Naive thymus-derived CD8-positive, alpha-beta T cell (primary cell): ENCODE data around the gene LARP4. TPM values are rescaled to one million over a fixed set of nuclear protein-coding genes. Genes with fewer than 3 reads are reported as not detected.
"Not testable (repeated sequence)": the region's sequence is repeated elsewhere in the genome, so short reads cannot be mapped to it uniquely, and the experiment has no call there.

ENCODE experiments used
- ATAC-seq, 2 donors: fragments of 150-1000 bp; cut with Tn5 transposase in 1 of 2; sonication (Bioruptor Pico), chemical (Tn5 transposase) in 1 of 2; 1 replicate in 1 of 2; 2 replicates in 1 of 2; pipeline ENCODE4 v1.10.0; 2021; ENCODE audit warnings: mild to moderate bottlenecking in 2 of 2, moderate library complexity in 2 of 2
- POLR2A ChIA-PET: fragments of 350-600 bp; sonication (Branson Sonifier 250); formaldehyde crosslinking; loops from one replicate; lab custom pipeline; 2021; ENCODE audit warnings: antibody characterized with exemption; lab: Charles Lee
- DNase-seq, 10 donors: peaks; one replicate each; pipeline versions ENCODE4 v3.0.0 to v3.0.0-alpha.2; 2020 to 2022
- H3K27ac Mint-ChIP-seq, 10 donors: one replicate each; pipeline ENCODE4 v1.8.0; 2020 to 2022; ENCODE audit warnings: mild to moderate bottlenecking in 10 of 10, mixed read lengths in 10 of 10, moderate library complexity in 4 of 10, inconsistent platforms in 1 of 10
- H3K27me3 Mint-ChIP-seq, 5 donors: one replicate each; pipeline ENCODE4 v1.8.0; 2021 to 2022; ENCODE audit warnings: mixed read lengths in 5 of 5
- H3K36me3 Mint-ChIP-seq, 3 donors: one replicate each; pipeline ENCODE4 v1.8.0; 2020 to 2022; ENCODE audit warnings: mixed read lengths in 3 of 3, mild to moderate bottlenecking in 2 of 3, inconsistent platforms in 1 of 3
- H3K4me1 Mint-ChIP-seq, 4 donors: one replicate each; pipeline ENCODE4 v1.8.0; 2021 to 2022; ENCODE audit warnings: mixed read lengths in 4 of 4
- H3K4me3 Mint-ChIP-seq, 10 donors: one replicate each; pipeline ENCODE4 v1.8.0; 2020 to 2022; ENCODE audit warnings: mild to moderate bottlenecking in 10 of 10, mixed read lengths in 10 of 10, moderate library complexity in 6 of 10, inconsistent platforms in 1 of 10
- H3K9me3 Mint-ChIP-seq, 9 donors: one replicate each; pipeline ENCODE4 v1.8.0; 2020 to 2022; ENCODE audit warnings: mixed read lengths in 9 of 9, mild to moderate bottlenecking in 3 of 9, inconsistent platforms in 1 of 9, moderate library complexity in 1 of 9
- polyA plus RNA-seq, 3 donors: library from polyadenylated mRNA; unstranded; fragments of 300-500 nt; fragmentation: Illumina TruSeq; gene quantifications; one replicate each; pipeline ENCODE4 v1.2.3, GENCODE V29; 2021
- total RNA-seq, 8 experiments: library from RNA in 2 of 8; stranded (reverse) in 2 of 8; gene quantifications; one replicate each; pipeline ENCODE4 v1.2.3 and lab custom pipeline; 2021 to 2026

Gene LARP4
- total and polyA plus RNA-seq, 5 experiments from 2014 or later, result 14.9 to 44.1 (median 16.7) TPM

- peaks cover 19 to 45% (median 34%) of the 10 kb centered on the region in 4 donors for H3K4me1 Mint-ChIP-seq
- POLR2A ChIA-PET, result no interaction called here
- H3K27me3 Mint-ChIP-seq, result peaks cover 0 to 3% (median 0%) of the 10 kb centered on the region in 5 donors
- no peaks in the 10 kb centered on the region for H3K9me3 Mint-ChIP-seq
- H3K36me3 Mint-ChIP-seq, result peaks cover 0 to 5% (median 3%) of the 10 kb centered on the region in 3 donors
- ATAC-seq, result no peak
- H3K27ac Mint-ChIP-seq, result peak overlapping the region in 1 of 10 donors; percentile 44
- DNase-seq, result no peak
- peak overlapping the region; percentile 93 to 100 (median 98) for H3K4me3 Mint-ChIP-seq
Observed at GRCh38 chr12:50403001-50403440, 2.3 kb downstream of the LARP4 start.

GRCh38 chr12:50404307-50404706 is 3.6 kb downstream of the LARP4 start:
- H3K4me3 Mint-ChIP-seq, result no peak overlapping the region
- H3K27ac Mint-ChIP-seq, result peak overlapping the region in 1 of 10 donors; percentile 17
- H3K9me3 Mint-ChIP-seq, result no peaks in the 10 kb centered on the region
- DNase-seq, result no peak
- H3K36me3 Mint-ChIP-seq, result peaks cover 0 to 6% (median 5%) of the 10 kb centered on the region in 3 donors
- H3K4me1 Mint-ChIP-seq, result peaks cover 19 to 48% (median 36%) of the 10 kb centered on the region in 4 donors
- no peaks in the 10 kb centered on the region for H3K27me3 Mint-ChIP-seq
- ATAC-seq, result no peak
- POLR2A ChIA-PET, result interaction anchor here (0.6 kb wide), 3 partner anchors 29 to 270 kb away, joined by 3 to 5 read pairs (median 5); no protein-coding TSS in a partner anchor

- no peaks in the 10 kb centered on the region for H3K27me3 Mint-ChIP-seq
- DNase-seq, result no peak
- peaks cover 0 to 32% (median 5%) of the 10 kb centered on the region in 3 donors for H3K36me3 Mint-ChIP-seq
- no peak for ATAC-seq
- H3K9me3 Mint-ChIP-seq, result no peaks in the 10 kb centered on the region
- POLR2A ChIA-PET, result no interaction called here
- H3K27ac Mint-ChIP-seq, result no peak overlapping the region
- H3K4me3 Mint-ChIP-seq, result no peak overlapping the region
- H3K4me1 Mint-ChIP-seq, result peaks cover 9 to 37% (median 18%) of the 10 kb centered on the region in 4 donors
Observed at GRCh38 chr12:50411051-50411660, 10.5 kb downstream of the LARP4 start.

- H3K9me3 Mint-ChIP-seq, result no peaks in the 10 kb centered on the region
- peak overlapping the region in 2 of 10 donors; percentile 27 to 28 for H3K27ac Mint-ChIP-seq
- H3K4me1 Mint-ChIP-seq, result peaks cover 13 to 51% (median 34%) of the 10 kb centered on the region in 4 donors
- H3K36me3 Mint-ChIP-seq, result peaks cover 0 to 53% (median 2%) of the 10 kb centered on the region in 3 donors
- POLR2A ChIA-PET, result interaction anchor here (1.0 kb wide), 1 partner anchor 14 kb away, joined by 4 read pairs; no protein-coding TSS in a partner anchor
- no peaks in the 10 kb centered on the region for H3K27me3 Mint-ChIP-seq
- H3K4me3 Mint-ChIP-seq, result no peak overlapping the region
- DNase-seq, result no peak
- ATAC-seq, result no peak
Observed at GRCh38 chr12:50415899-50416479, 15.3 kb downstream of the LARP4 start.

- no peaks in the 10 kb centered on the region for H3K9me3 Mint-ChIP-seq
- H3K4me3 Mint-ChIP-seq, result no peak overlapping the region
- POLR2A ChIA-PET, result no interaction called here
- peak overlapping the region in 5 of 10 donors; percentile 33 to 67 (median 40) for H3K27ac Mint-ChIP-seq
- no peak for DNase-seq
- ATAC-seq, result no peak
- H3K27me3 Mint-ChIP-seq, result no peaks in the 10 kb centered on the region
- peaks cover 0 to 45% (median 2%) of the 10 kb centered on the region in 3 donors for H3K36me3 Mint-ChIP-seq
- peaks cover 6 to 40% (median 29%) of the 10 kb centered on the region in 4 donors for H3K4me1 Mint-ChIP-seq
Observed at GRCh38 chr12:50419112-50419909, 18.6 kb downstream of the LARP4 start.

- H3K36me3 Mint-ChIP-seq, result peaks cover 0 to 32% (median 0%) of the 10 kb centered on the region in 3 donors
- DNase-seq, H3K4me3 Mint-ChIP-seq, H3K9me3 Mint-ChIP-seq, POLR2A ChIA-PET, ATAC-seq, H3K27ac Mint-ChIP-seq, H3K27me3 Mint-ChIP-seq: not testable (repeated sequence)
- peaks cover 11 to 38% (median 35%) of the 10 kb centered on the region in 4 donors for H3K4me1 Mint-ChIP-seq
Observed at GRCh38 chr12:50422855-50423254, 22.2 kb downstream of the LARP4 start.

- H3K4me3 Mint-ChIP-seq, H3K27ac Mint-ChIP-seq, H3K27me3 Mint-ChIP-seq, ATAC-seq, H3K9me3 Mint-ChIP-seq, DNase-seq, POLR2A ChIA-PET: not testable (repeated sequence)
- Mint-ChIP-seq H3K36me3 (peaks cover 0 to 37% (median 0%) of the 10 kb centered on the region in 3 donors), H3K4me1 (peaks cover 11 to 33% (median 32%) of the 10 kb centered on the region in 4 donors)
Observed at GRCh38 chr12:50423342-50423741, 22.7 kb downstream of the LARP4 start.

- POLR2A ChIA-PET, result interaction anchor here (0.6 kb wide), 1 partner anchor 10 kb away, joined by 3 read pairs; no protein-coding TSS in a partner anchor
- no peak for DNase-seq
- H3K4me1 Mint-ChIP-seq, result peaks cover 7 to 20% (median 14%) of the 10 kb centered on the region in 4 donors
- H3K36me3 Mint-ChIP-seq, result peaks cover 7 to 45% (median 8%) of the 10 kb centered on the region in 3 donors
- ATAC-seq, result no peak
- H3K4me3 Mint-ChIP-seq, result peak overlapping the region in 1 of 10 donors; percentile 49
- no peaks in the 10 kb centered on the region for H3K27me3 Mint-ChIP-seq
- H3K27ac Mint-ChIP-seq, result peak overlapping the region in 4 of 10 donors; percentile 4 to 91 (median 36)
- no peaks in the 10 kb centered on the region for H3K9me3 Mint-ChIP-seq
Observed at GRCh38 chr12:50425589-50426258, 25.0 kb downstream of the LARP4 start.

GRCh38 chr12:50431656-50432055 is 31.0 kb downstream of the LARP4 start:
- ATAC-seq, DNase-seq, H3K27me3 Mint-ChIP-seq, POLR2A ChIA-PET, H3K27ac Mint-ChIP-seq, H3K9me3 Mint-ChIP-seq, H3K4me3 Mint-ChIP-seq, H3K4me1 Mint-ChIP-seq: not testable (repeated sequence)
- peaks cover 13 to 89% (median 25%) of the 10 kb centered on the region in 3 donors for H3K36me3 Mint-ChIP-seq

- ATAC-seq (no peak), DNase-seq (no peak)
- H3K4me1 Mint-ChIP-seq, result no peaks in the 10 kb centered on the region
- no peaks in the 10 kb centered on the region for H3K9me3 Mint-ChIP-seq
- POLR2A ChIA-PET, result no interaction called here
- no peak overlapping the region for H3K4me3 Mint-ChIP-seq
- peak overlapping the region in 2 of 10 donors; percentile 19 to 20 for H3K27ac Mint-ChIP-seq
- no peaks in the 10 kb centered on the region for H3K27me3 Mint-ChIP-seq
- H3K36me3 Mint-ChIP-seq, result peaks cover 0 to 94% (median 27%) of the 10 kb centered on the region in 3 donors
Observed at GRCh38 chr12:50440288-50440687, 39.6 kb downstream of the LARP4 start.

- POLR2A ChIA-PET, result no interaction called here
- H3K36me3 Mint-ChIP-seq, result peaks cover 0 to 92% (median 25%) of the 10 kb centered on the region in 3 donors
- H3K9me3 Mint-ChIP-seq, result no peaks in the 10 kb centered on the region
- H3K4me1 Mint-ChIP-seq, result no peaks in the 10 kb centered on the region
- no peaks in the 10 kb centered on the region for H3K27me3 Mint-ChIP-seq
- H3K27ac Mint-ChIP-seq, result no peak overlapping the region
- ATAC-seq, result no peak
- no peak for DNase-seq
- H3K4me3 Mint-ChIP-seq, result no peak overlapping the region
Observed at GRCh38 chr12:50441763-50442162, 41.1 kb downstream of the LARP4 start.
